ENCODE results near the gene TMEM270.
"Not testable (repeated sequence)": the region's sequence is repeated elsewhere in the genome, so short reads cannot be mapped to it uniquely, and the experiment has no call there.

The TMEM270 gene

GRCh38 chr7:73864981-73865711, 4.2 kb downstream of the TMEM270 start:
- no peak for DNase-seq

- peak; percentile 80 for DNase-seq
Observed at GRCh38 chr7:73865738-73866445, 4.9 kb downstream of the TMEM270 start.

GRCh38 chr7:73866446-73866767, 5.4 kb downstream of the TMEM270 start:
- DNase-seq = no peak

GRCh38 chr7:73869011-73869798, 8.2 kb downstream of the TMEM270 start:
- DNase-seq = peak; percentile 60

GRCh38 chr7:73870041-73870492, 9.1 kb downstream of the TMEM270 start:
- DNase-seq = peak; percentile 90

GRCh38 chr7:73871163-73872011, 10.4 kb downstream of the TMEM270 start:
- peak; percentile 48 for DNase-seq

GRCh38 chr7:73872056-73872908, 11.3 kb downstream of the TMEM270 start:
- no peak for DNase-seq

- DNase-seq = no peak
Observed at GRCh38 chr7:73876361-73876760, 15.4 kb downstream of the TMEM270 start.

- DNase-seq = no peak
Observed at GRCh38 chr7:73876973-73877372, 16.0 kb downstream of the TMEM270 start.

GRCh38 chr7:73879977-73880681, 19.2 kb downstream of the TMEM270 start:
- DNase-seq = no peak

GRCh38 chr7:73880755-73881328, 19.9 kb downstream of the TMEM270 start:
- DNase-seq = no peak

GRCh38 chr7:73881352-73882046, 20.5 kb downstream of the TMEM270 start:
- no peak for DNase-seq

- no peak for DNase-seq
Observed at GRCh38 chr7:73882047-73882402, 21.1 kb downstream of the TMEM270 start.

- not testable (repeated sequence) for DNase-seq
Observed at GRCh38 chr7:73884867-73885422, 24.0 kb downstream of the TMEM270 start.

GRCh38 chr7:73885433-73885974, 24.5 kb downstream of the TMEM270 start:
- no peak for DNase-seq

- peak; percentile 69 for DNase-seq
Observed at GRCh38 chr7:73885975-73886798, 25.2 kb downstream of the TMEM270 start.

- DNase-seq = no peak
Observed at GRCh38 chr7:73887762-73888161, 26.8 kb downstream of the TMEM270 start.

- no peak for DNase-seq
Observed at GRCh38 chr7:73888959-73889358, 28.0 kb downstream of the TMEM270 start.
